T-helper 1 cell treated with Interleukin-12 subunit alpha and Interleukin-12 subunit beta and Interleukin-4 antibody, amounts not matched to agents 30 μg/mL and 1 μg/mL, for 36 hours (primary cell): ENCODE results near the gene PIP4K2C.
A peak's percentile ranks its signal among the peaks of the same experiment; 100 is the strongest.

ENCODE experiments used
- H3K27ac Mint-ChIP-seq: one replicate; pipeline ENCODE4 v1.8.0; 2021; ENCODE audit warnings: mild to moderate bottlenecking, mixed read lengths
- H3K27me3 Mint-ChIP-seq: one replicate; pipeline ENCODE4 v1.8.0; 2021; ENCODE audit warnings: low read depth, mixed read lengths
- H3K36me3 Mint-ChIP-seq: one replicate; pipeline ENCODE4 v1.8.0; 2021; ENCODE audit warnings: low read depth, mixed read lengths
- H3K4me1 Mint-ChIP-seq: one replicate; pipeline ENCODE4 v1.8.0; 2021; ENCODE audit warnings: low read depth, mixed read lengths
- H3K4me3 Mint-ChIP-seq: one replicate; pipeline ENCODE4 v1.8.0; 2021; ENCODE audit warnings: mild to moderate bottlenecking, moderate library complexity, mixed read lengths
- H3K9me3 Mint-ChIP-seq: one replicate; pipeline ENCODE4 v1.8.0; 2021; ENCODE audit warnings: mixed read lengths

The PIP4K2C gene

DNA sequence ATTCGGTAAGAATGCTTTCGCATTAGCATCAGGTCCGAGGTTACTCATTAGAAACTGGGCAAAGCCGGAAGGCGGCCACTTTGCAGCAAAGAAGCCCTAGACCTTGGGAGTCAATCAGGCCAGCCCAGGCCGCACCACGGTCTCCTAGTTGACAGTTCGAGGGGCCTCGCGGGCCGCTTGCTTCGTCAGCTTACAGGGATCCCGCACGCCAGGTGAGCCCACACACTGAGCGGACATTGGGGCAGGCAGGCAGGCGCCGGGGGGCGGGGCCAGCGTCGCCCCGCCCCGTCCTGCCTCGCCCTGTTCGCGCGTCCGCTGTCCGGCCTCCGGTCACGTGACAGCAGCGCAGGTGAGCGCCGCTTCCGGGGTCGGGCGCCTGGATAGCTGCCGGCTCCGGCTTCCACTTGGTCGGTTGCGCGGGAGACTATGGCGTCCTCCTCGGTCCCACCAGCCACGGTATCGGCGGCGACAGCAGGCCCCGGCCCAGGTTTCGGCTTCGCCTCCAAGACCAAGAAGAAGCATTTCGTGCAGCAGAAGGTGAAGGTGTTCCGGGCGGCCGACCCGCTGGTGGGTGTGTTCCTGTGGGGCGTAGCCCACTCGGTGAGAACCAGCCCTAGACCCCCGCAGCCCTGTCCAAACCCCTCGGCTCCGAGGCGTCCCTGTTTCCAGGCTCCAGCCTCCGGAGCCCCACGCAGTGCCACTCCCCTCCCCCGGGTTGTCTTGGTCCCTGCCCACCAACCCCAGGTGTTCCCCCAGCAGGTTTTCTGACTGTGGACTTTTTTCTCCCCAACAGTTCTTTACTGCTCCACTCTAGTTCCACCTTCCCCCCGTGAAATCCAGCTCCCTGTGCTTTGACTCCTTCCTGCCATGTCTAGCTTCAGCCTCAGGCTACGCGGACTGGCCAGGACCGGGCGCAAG, at the start of gene PIP4K2C:
TSS of gene PIP4K2C (plus strand) at position 329 of the 918 bp plus-strand sequence. CDS start at position 427, 98 bp downstream.
- Mint-ChIP-seq H3K27me3 (no peaks in the 10 kb centered on the region), H3K9me3 (no peaks in the 10 kb centered on the region), H3K4me3 (peak within 1 kb of the TSS; percentile 85), H3K27ac (peak within 1 kb of the TSS; percentile 70), H3K36me3 (peaks cover 5% of the 10 kb centered on the region), H3K4me1 (peaks cover 22% of the 10 kb centered on the region)

DNA sequence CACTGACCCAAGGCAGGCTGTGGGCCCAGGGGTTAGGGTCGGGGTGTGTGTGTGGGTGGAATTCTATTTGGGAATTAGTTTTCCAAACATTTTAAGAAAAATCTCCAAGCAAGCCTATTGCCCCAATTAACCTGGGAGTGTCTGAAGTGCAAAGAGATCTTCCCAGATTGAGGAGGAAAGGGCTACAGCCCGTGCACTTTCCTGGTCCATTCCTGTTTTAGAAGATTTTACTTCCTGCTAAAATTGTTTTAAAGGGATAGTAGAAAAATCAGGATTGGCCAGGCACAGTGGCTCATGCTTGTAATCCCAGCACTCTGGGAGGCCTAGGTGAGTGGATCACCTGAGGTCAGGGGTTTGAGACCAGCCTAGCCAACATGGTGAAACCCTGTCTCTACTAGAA, 49.3 kb upstream of the PIP4K2C start:
- no peaks in the 10 kb centered on the region for H3K9me3 Mint-ChIP-seq
- H3K27ac Mint-ChIP-seq: no peak overlapping the region
- H3K4me1 Mint-ChIP-seq: peaks cover 20% of the 10 kb centered on the region
- H3K27me3 Mint-ChIP-seq: no peaks in the 10 kb centered on the region
- H3K4me3 Mint-ChIP-seq: no peak overlapping the region
- peaks cover 14% of the 10 kb centered on the region for H3K36me3 Mint-ChIP-seq

DNA sequence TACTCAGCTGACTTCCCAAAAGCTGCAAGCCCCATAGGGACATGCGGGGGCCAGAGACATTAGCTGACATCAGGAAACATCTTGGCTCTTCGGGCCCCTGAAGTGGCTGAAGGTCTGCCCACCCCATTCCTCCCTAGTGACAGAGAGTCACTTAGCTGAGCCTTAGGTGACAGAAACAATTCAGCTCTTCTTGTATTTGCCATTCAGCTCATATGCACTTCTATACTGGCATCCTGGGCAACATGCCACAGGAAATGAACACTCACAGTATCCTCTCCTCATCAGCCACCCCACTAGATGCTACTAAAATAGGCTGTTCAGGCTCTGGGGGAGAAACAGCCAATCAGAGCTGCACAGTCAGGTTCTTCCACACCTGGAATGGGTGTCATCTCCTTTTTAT, 47.4 kb upstream of the PIP4K2C start:
- peaks cover 14% of the 10 kb centered on the region for H3K36me3 Mint-ChIP-seq
- H3K4me1 Mint-ChIP-seq: peaks cover 26% of the 10 kb centered on the region
- no peak overlapping the region for H3K27ac Mint-ChIP-seq
- no peak overlapping the region for H3K4me3 Mint-ChIP-seq
- peaks cover 13% of the 10 kb centered on the region for H3K27me3 Mint-ChIP-seq
- H3K9me3 Mint-ChIP-seq: no peaks in the 10 kb centered on the region

DNA sequence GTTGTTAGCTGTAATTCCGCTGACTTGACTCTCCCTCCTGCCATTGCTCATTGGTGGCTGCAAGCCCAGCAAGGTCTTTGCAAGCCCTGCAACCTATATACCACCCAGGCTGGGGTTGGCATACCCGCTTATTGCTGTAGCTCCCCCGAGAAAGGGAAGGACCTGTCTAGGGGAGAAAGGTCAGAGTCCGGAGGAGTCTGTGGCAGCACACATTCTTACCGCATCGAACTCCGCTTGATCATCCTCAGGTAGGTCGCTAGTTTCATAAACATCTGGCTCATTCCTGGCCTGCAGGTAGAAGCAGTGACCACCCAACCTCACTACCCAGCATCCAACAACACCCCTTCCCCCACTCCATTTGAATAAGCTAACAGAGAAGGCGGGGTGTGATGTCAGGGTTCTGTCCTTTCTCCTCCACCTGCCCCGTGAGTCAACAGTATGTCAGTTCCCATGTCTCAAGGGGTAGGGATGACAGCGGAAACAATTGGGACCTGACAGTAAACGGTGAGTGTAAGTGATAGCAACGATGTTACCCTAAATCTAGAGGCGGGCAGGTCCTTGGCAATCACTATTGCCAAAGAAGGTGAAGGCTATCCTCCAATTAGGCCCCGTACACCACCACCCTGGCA, 45.1 kb upstream of the PIP4K2C start:
- Mint-ChIP-seq H3K27me3 (peaks cover 23% of the 10 kb centered on the region), H3K4me1 (peaks cover 34% of the 10 kb centered on the region), H3K27ac (peak overlapping the region; percentile 97), H3K36me3 (peaks cover 10% of the 10 kb centered on the region), H3K4me3 (peak overlapping the region; percentile 100), H3K9me3 (no peaks in the 10 kb centered on the region)

DNA sequence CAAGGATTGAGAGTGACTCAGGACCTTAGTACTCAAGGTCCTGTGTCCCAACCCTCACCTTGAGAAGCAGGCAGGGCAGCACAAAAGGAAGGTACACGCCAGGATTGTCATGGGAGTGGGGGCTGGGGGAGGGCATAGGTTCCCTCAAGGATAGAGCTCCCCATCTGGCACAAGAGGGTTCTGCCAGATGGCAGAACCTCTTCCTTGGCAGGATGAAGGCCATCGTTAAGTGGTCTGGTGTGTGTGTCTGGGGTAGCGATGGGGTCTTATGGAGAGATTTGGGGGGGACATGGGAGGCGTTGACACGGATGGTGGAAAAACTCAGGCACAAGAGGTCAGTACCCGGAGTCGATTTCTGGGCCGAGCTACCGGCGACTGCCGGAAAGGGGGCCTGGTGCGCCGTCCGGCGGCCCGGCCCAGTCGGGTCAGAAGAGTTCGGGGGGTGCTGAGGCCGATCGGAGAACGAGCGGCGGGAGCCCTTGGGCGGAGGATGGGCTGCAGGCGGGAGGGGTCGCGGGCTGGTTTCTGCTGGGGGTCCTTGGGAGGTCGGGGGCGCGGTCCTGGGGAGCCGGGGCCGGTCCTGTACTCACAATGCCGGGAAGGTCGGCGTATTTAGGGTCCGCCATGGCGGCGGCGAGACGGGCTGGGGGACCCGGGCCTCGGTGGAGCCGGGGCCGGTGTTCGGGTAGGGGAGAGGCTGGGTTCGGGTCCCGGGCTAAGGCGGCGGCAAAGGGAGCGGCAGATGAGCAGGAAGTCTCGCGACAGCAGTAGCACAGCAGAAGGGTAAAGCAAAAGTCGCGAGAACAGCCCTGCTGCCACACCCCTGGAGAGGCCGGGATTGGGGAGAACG, 44.3 kb upstream of the PIP4K2C start, which contains the start of gene DCTN2:
TSS of gene DCTN2 (minus strand) at position 755 of the 850 bp plus-strand sequence. CDS start at position 626, 129 bp downstream.
- H3K36me3 Mint-ChIP-seq: peaks cover 8% of the 10 kb centered on the region
- peaks cover 32% of the 10 kb centered on the region for H3K4me1 Mint-ChIP-seq
- peaks cover 23% of the 10 kb centered on the region for H3K27me3 Mint-ChIP-seq
- no peaks in the 10 kb centered on the region for H3K9me3 Mint-ChIP-seq
- H3K27ac Mint-ChIP-seq: peak within 1 kb of the TSS; percentile 97
- peak within 1 kb of the TSS; percentile 100 for H3K4me3 Mint-ChIP-seq

DNA sequence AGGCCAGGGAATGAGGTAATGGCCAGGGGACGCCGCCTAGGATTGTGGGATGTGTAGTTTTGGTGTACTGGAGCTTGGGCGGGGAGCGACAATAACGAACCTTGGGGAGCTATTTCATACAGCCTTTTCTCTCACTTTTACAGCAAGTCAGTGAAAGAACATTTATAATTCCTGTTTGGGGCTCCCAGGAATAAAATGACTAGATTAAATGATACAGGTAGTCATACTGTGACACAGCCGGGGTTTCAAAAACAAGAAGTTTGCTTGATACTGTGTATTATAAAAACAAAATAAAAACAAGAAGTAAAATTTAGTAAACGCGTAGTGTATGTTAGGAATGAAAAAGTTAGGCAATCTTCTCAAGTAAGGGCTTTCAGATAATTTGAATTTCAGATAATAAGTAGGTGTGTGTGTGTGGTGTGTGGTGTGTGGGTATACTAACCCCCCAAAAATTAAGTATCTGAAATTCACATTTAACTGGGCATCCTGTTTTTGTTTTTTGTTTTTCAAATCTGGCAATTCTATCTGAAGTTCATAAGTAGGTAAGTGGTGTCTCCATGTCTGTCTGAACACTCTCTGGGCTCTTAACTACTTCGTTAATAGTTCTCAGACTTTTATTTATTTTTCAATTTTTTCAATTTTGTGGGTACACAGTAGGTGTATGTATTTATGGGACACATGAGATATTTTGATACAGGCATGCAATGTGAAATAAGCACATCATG, 43.5 kb upstream of the PIP4K2C start:
- Mint-ChIP-seq H3K4me3 (peak overlapping the region; percentile 100), H3K36me3 (peaks cover 8% of the 10 kb centered on the region), H3K9me3 (no peaks in the 10 kb centered on the region), H3K27ac (peak overlapping the region; percentile 97), H3K27me3 (peaks cover 23% of the 10 kb centered on the region), H3K4me1 (peaks cover 32% of the 10 kb centered on the region)

DNA sequence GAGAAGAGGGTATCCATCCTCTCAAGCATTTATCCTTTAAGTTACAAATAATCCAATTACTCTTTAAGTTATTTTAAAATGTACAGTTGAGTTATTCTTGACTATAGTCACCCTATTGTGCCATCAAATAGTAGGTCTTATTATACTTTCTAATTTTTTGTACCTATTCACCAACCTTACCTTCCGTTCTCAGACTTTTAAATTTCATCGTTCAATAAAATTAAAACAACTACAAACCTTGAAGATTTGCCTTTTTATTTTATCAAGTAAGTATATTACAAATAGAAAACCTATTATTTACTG, 43.0 kb upstream of the PIP4K2C start:
- peaks cover 8% of the 10 kb centered on the region for H3K36me3 Mint-ChIP-seq
- no peak overlapping the region for H3K27ac Mint-ChIP-seq
- H3K9me3 Mint-ChIP-seq: no peaks in the 10 kb centered on the region
- H3K27me3 Mint-ChIP-seq: peaks cover 23% of the 10 kb centered on the region
- H3K4me1 Mint-ChIP-seq: peaks cover 32% of the 10 kb centered on the region
- no peak overlapping the region for H3K4me3 Mint-ChIP-seq

DNA sequence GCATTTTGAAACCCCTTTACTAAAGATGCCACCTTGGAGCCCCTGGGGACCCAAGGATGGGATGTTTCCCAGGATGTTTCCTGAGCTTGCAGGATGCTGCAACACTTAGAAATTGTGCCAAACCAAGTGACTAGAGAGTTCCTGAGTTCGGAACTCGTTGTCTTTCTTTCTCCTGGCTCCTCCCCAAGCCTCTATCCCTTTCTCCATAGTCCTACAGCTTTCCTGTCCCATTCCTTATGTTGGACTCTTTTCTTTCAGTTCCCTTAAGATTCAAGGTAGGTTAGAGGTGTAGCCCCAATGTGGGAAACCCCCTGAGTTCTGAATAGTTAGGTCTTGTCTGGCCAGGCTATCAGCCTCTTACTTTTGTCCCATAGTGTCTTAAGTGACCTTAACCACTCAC, 42.5 kb upstream of the PIP4K2C start:
- Mint-ChIP-seq H3K4me1 (peaks cover 32% of the 10 kb centered on the region), H3K27ac (no peak overlapping the region), H3K36me3 (peaks cover 8% of the 10 kb centered on the region), H3K27me3 (peaks cover 23% of the 10 kb centered on the region), H3K4me3 (peak overlapping the region; percentile 76), H3K9me3 (no peaks in the 10 kb centered on the region)

DNA sequence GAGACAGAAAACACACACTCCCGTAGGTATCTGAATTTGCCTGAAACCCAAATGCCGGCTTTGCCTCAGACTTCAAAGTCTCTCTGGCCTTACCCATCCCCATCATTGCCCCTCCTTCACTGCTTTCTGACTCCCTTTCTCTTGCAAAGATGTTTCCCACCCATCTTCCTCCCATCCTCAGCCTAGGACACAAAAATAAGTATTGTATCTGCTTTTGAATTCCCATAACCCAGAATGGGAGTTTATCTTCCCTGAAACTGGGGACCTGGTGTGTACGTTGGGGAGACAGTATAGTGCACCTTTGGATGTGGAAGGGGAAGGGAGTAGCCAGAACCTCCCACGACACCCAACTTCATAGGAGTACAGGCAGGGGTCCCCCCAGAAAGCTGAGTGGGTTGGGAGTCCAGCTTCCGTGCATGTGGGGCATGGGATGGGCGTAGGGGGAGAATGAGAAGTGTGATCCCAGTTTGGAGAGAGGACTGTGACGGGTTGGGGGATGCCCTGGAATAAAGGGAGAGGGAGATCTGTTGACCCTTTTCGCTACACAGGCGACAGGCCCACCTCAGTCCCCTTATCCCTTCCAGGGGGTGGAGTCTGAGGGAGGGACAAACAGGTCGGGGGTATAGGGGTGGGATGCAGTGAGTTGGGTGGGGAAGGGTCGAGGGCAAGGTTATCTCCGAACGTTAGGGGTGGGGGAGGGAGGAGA, 41.6 kb upstream of the PIP4K2C start:
- peak overlapping the region; percentile 76 for H3K4me3 Mint-ChIP-seq
- H3K27me3 Mint-ChIP-seq: peaks cover 30% of the 10 kb centered on the region
- H3K4me1 Mint-ChIP-seq: peaks cover 32% of the 10 kb centered on the region
- H3K27ac Mint-ChIP-seq: no peak overlapping the region
- H3K9me3 Mint-ChIP-seq: no peaks in the 10 kb centered on the region
- H3K36me3 Mint-ChIP-seq: peaks cover 8% of the 10 kb centered on the region

DNA sequence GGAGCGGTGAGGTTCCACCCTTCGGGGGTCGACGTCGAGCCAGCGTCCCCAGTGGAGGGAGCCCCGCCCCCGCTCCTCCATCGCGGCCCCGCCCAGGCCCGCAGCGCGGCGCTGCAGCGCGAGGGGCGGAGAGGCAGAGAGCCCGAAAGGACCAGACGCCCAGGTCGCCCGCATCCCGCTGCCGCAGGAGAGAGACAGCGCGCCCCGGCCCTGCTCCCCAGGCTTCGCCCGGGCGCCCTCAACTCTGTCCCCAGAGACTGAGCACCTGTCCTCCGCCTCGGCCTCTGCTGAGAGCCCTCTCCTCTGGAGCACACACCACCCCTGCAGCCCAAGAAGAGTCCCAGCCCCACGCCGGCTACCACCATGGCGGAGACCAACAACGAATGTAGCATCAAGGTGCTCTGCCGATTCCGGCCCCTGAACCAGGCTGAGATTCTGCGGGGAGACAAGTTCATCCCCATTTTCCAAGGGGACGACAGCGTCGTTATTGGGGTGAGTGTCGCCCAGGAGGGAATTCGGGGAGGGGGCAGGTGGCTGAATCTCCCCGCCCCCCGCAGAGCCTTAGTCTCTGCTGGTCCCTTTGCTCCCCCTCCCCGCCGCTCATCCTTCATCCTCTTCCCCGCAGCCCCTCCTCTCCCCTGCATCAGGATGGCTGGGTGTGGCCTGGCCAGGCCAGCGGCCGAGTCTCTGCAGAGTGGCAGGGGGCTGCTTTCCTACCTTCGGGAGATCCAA, 40.9 kb upstream of the PIP4K2C start, which contains the start of gene KIF5A:
TSS of gene KIF5A (plus strand) at position 136 of the 732 bp plus-strand sequence. CDS start at position 364, 228 bp downstream.
- Mint-ChIP-seq H3K9me3 (no peaks in the 10 kb centered on the region), H3K27me3 (peaks cover 33% of the 10 kb centered on the region), H3K4me3 (peak within 1 kb of the TSS; percentile 76), H3K36me3 (peaks cover 6% of the 10 kb centered on the region), H3K27ac (no peak within 1 kb of the TSS), H3K4me1 (peaks cover 29% of the 10 kb centered on the region)

DNA sequence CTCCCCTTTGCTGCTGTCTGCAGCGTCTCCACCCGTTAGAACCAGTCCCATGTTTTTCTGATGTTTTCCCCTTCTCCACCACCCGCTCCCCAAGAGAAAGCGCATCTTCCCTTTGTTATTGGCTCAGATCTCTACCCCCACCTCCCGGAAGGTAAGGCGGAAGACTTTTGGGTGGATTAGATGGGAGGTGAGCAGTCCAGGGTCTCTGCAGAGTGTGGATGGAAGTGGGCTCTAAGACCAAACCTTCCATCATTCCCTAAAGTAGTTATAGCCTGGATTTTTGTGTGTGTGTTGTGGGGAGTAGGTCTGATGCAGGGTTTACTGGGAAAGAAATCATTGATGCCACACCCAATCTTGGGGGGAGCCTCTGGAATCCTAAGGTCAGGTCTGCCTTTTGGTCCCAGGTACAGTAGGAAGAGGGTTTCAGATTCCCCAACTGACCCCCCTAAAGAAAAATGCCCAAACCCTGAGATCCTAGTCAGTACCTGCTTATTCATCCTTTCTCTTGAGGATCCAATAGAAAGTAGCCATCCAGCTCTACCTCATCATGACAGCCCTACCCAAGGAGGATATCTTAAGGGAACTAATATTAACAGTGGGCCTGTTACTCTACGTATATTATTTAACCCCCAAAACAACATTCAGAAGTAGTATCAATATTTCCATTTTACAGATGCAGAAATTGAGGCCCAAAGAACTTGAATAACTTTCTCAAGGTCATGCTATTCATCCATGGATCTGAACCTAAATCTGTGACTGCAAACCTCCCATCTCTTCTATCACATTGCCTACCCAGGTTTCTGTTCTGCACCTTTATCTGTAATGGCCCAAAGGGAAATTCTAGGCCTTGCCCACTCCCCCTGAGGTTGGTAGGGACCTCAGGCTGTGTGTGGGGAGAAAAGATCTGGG, 40.1 kb upstream of the PIP4K2C start:
- Mint-ChIP-seq H3K27ac (no peak overlapping the region), H3K4me3 (peak overlapping the region; percentile 52), H3K4me1 (peaks cover 26% of the 10 kb centered on the region), H3K36me3 (peaks cover 5% of the 10 kb centered on the region), H3K27me3 (peaks cover 33% of the 10 kb centered on the region), H3K9me3 (no peaks in the 10 kb centered on the region)

DNA sequence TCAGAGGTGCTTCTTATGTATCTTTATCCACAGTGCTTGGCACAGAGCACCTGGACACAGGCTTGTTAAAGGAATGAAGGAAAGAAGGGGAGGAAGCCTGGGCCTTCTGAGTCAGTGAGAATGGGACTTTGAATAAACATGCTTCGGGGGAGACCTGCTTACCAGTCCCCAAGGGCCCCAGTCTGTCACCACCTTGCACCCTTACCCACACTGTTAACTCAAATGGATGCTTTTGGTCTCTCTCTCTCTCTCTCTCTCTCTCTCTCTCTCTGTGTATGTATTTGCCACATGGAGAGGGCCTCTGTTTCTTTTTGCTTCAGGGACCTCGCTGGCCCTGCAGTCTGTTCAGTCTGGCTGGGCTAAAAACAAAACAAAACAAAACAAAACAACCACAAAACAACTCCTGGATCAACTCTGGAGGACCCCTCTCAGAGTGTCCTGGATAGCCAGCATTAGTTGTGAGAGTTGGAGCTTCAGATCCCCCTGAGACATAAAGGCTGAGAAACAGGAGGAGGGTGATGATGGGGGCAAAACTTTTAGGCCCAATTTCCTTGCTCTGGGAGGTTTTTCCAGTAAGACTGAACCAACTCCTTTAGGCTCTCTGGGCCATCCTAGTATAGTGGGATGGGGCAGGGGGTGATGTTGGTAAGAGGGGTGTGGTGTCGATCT, 39.2 kb upstream of the PIP4K2C start:
- Mint-ChIP-seq H3K36me3 (no peaks in the 10 kb centered on the region), H3K4me3 (no peak overlapping the region), H3K27me3 (peaks cover 33% of the 10 kb centered on the region), H3K9me3 (no peaks in the 10 kb centered on the region), H3K4me1 (peaks cover 20% of the 10 kb centered on the region), H3K27ac (no peak overlapping the region)
